GM18520 (cell line): ENCODE measurements around the gene GGNBP2.
"Not testable (repeated sequence)": the region's sequence is repeated elsewhere in the genome, so short reads cannot be mapped to it uniquely, and the experiment has no call there.

Experiments used
- ATAC-seq: cut with Tn5 transposase; IDR thresholded peaks from one replicate; pipeline ENCODE4 v1.9.1; 2021; ENCODE audit not compliant: unreplicated experiment

GGNBP2 gene

GRCh38 chr17:36600465-36600864, 55.7 kb downstream of the GGNBP2 start:
- no peak for ATAC-seq

- no peak for ATAC-seq
Measured at GRCh38 chr17:36600936-36601302, 56.2 kb downstream of the GGNBP2 start.

GRCh38 chr17:36601303-36602029, 56.7 kb downstream of the GGNBP2 start, which contains the start of gene MRM1:
Gene MRM1 (plus strand): TSS chr17:36601583. CDS start chr17:36601811, 228 bp downstream.
- ATAC-seq, result peak; percentile 75

GRCh38 chr17:36602030-36602748, 57.5 kb downstream of the GGNBP2 start:
- ATAC-seq, result no peak

GRCh38 chr17:36602924-36603384, 58.2 kb downstream of the GGNBP2 start:
- ATAC-seq, result no peak

GRCh38 chr17:36605028-36605427, 60.3 kb downstream of the GGNBP2 start:
- not testable (repeated sequence) for ATAC-seq

- no peak for ATAC-seq
Measured at GRCh38 chr17:36608280-36608679, 63.6 kb downstream of the GGNBP2 start.

- no peak for ATAC-seq
Measured at GRCh38 chr17:36608794-36609497, 64.2 kb downstream of the GGNBP2 start.

- ATAC-seq, result no peak
Measured at GRCh38 chr17:36609498-36609862, 64.8 kb downstream of the GGNBP2 start.

GRCh38 chr17:36610474-36610873, 65.8 kb downstream of the GGNBP2 start:
- ATAC-seq, result no peak

GRCh38 chr17:36611345-36612072, 66.8 kb downstream of the GGNBP2 start:
- ATAC-seq, result no peak

- ATAC-seq, result no peak
Measured at GRCh38 chr17:36612323-36612722, 67.6 kb downstream of the GGNBP2 start.

GRCh38 chr17:36613155-36613554, 68.4 kb downstream of the GGNBP2 start:
- ATAC-seq, result no peak

GRCh38 chr17:36614081-36614480, 69.4 kb downstream of the GGNBP2 start:
- ATAC-seq, result no peak

- ATAC-seq, result no peak
Measured at GRCh38 chr17:36614933-36615332, 70.2 kb downstream of the GGNBP2 start.

GRCh38 chr17:36616061-36617029, 71.6 kb downstream of the GGNBP2 start:
- ATAC-seq, result no peak

- no peak for ATAC-seq
Measured at GRCh38 chr17:36617773-36618172, 73.1 kb downstream of the GGNBP2 start.

GRCh38 chr17:36623281-36623680, 78.6 kb downstream of the GGNBP2 start:
- ATAC-seq, result no peak

GRCh38 chr17:36625188-36625587, 80.5 kb downstream of the GGNBP2 start:
- ATAC-seq, result no peak

- ATAC-seq, result no peak
Measured at GRCh38 chr17:36627101-36627500, 82.4 kb downstream of the GGNBP2 start.
